GM06990 (cell line): ENCODE results near the gene ERAP2.
A peak's percentile ranks its signal among the peaks of the same experiment; 100 is the strongest.

Experiments used
- DNase-seq: peaks from one replicate; pipeline ENCODE4 v3.0.0-alpha.2; 2011; ENCODE audit not compliant: insufficient read length; ENCODE audit errors: extremely low read depth
- H3K27me3 ChIP-seq: replicated peaks from 2 replicates; pipeline ENCODE4 v1.6.0; 2011; ENCODE audit warnings: low read length; ENCODE audit not compliant: control insufficient read depth, insufficient read depth
- H3K36me3 ChIP-seq: 2 replicates; pipeline ENCODE4 v1.5.1; 2011; ENCODE audit warnings: low read length; ENCODE audit not compliant: control insufficient read depth, insufficient read depth
- H3K4me3 ChIP-seq: replicated peaks from 2 replicates; pipeline ENCODE4 v1.5.1; 2011; ENCODE audit warnings: low read depth, mild to moderate bottlenecking, control low read depth, low read length
- CTCF ChIP-seq: IDR thresholded peaks from 2 replicates; pipeline ENCODE4 v1.5.1; 2011; ENCODE audit warnings: low read length, control low read depth, mild to moderate bottlenecking, inconsistent platforms; ENCODE audit not compliant: insufficient read depth, poor library complexity, severe bottlenecking

The ERAP2 gene

GRCh38 chr5:96880444-96881164 lies 4.3 kb downstream of the ERAP2 start:
- Histone ChIP-seq H3K4me3 (peak overlapping the region; percentile 7), H3K36me3 (peaks cover 7% of the 10 kb centered on the region), H3K27me3 (no peaks in the 10 kb centered on the region)
- DNase-seq: no peak
- TF ChIP-seq CTCF: no peak

- DNase-seq: no peak
Observed at GRCh38 chr5:96881511-96882115, 5.3 kb downstream of the ERAP2 start.

GRCh38 chr5:96883871-96884270 lies 7.6 kb downstream of the ERAP2 start:
- no peak for TF ChIP-seq CTCF

More at GRCh38 chr5:96881511-96882115, 5.3 kb downstream of the ERAP2 start:
- no peaks in the 10 kb centered on the region for H3K27me3 ChIP-seq
- H3K36me3 ChIP-seq: peaks cover 7% of the 10 kb centered on the region
- no peak overlapping the region for H3K4me3 ChIP-seq
- TF ChIP-seq CTCF: no peak

GRCh38 chr5:96884995-96885394 lies 8.7 kb downstream of the ERAP2 start:
- TF ChIP-seq CTCF: no peak
- no peak for DNase-seq
- Histone ChIP-seq H3K4me3 (no peak overlapping the region), H3K27me3 (no peaks in the 10 kb centered on the region), H3K36me3 (peaks cover 11% of the 10 kb centered on the region)

More at GRCh38 chr5:96883871-96884270, 7.6 kb downstream of the ERAP2 start:
- no peak for DNase-seq
- Histone ChIP-seq H3K36me3 (peaks cover 7% of the 10 kb centered on the region), H3K27me3 (no peaks in the 10 kb centered on the region), H3K4me3 (no peak overlapping the region)

GRCh38 chr5:96885518-96886338 lies 9.4 kb downstream of the ERAP2 start:
- no peaks in the 10 kb centered on the region for H3K27me3 ChIP-seq
- H3K36me3 ChIP-seq: peaks cover 13% of the 10 kb centered on the region
- peak; percentile 71 for DNase-seq
- no peak for TF ChIP-seq CTCF
- no peak overlapping the region for H3K4me3 ChIP-seq
